ENCODE results near the gene MICU2.

DNA sequence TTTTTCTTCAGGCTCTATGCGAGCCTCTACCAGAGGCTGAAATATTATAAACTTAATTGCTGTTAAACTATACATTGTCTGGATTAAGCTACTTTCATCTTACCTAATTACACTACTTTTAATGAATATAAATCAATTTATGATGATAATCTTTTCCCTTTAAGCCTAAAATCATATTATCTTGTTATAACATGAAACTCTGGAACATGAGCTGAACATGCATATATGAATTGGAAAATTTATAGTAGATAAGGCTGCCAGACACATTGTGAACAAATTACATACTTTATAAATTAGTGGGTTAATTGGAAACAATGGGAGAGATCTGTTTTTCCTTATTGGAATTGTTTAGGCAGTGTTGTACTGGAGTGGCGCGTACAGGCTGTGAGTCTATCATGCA lies 99.6 kb downstream of the MICU2 start:
- TF ChIP-seq, protein P1, sequence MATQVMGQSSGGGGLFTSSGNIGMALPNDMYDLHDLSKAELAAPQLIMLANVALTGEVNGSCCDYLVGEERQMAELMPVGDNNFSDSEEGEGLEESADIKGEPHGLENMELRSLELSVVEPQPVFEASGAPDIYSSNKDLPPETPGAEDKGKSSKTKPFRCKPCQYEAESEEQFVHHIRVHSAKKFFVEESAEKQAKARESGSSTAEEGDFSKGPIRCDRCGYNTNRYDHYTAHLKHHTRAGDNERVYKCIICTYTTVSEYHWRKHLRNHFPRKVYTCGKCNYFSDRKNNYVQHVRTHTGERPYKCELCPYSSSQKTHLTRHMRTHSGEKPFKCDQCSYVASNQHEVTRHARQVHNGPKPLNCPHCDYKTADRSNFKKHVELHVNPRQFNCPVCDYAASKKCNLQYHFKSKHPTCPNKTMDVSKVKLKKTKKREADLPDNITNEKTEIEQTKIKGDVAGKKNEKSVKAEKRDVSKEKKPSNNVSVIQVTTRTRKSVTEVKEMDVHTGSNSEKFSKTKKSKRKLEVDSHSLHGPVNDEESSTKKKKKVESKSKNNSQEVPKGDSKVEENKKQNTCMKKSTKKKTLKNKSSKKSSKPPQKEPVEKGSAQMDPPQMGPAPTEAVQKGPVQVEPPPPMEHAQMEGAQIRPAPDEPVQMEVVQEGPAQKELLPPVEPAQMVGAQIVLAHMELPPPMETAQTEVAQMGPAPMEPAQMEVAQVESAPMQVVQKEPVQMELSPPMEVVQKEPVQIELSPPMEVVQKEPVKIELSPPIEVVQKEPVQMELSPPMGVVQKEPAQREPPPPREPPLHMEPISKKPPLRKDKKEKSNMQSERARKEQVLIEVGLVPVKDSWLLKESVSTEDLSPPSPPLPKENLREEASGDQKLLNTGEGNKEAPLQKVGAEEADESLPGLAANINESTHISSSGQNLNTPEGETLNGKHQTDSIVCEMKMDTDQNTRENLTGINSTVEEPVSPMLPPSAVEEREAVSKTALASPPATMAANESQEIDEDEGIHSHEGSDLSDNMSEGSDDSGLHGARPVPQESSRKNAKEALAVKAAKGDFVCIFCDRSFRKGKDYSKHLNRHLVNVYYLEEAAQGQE (IDR thresholded peaks at IDR 0.05; ENCODE audit: borderline replicate concordance): no peak
- TF ChIP-seq, protein P2, sequence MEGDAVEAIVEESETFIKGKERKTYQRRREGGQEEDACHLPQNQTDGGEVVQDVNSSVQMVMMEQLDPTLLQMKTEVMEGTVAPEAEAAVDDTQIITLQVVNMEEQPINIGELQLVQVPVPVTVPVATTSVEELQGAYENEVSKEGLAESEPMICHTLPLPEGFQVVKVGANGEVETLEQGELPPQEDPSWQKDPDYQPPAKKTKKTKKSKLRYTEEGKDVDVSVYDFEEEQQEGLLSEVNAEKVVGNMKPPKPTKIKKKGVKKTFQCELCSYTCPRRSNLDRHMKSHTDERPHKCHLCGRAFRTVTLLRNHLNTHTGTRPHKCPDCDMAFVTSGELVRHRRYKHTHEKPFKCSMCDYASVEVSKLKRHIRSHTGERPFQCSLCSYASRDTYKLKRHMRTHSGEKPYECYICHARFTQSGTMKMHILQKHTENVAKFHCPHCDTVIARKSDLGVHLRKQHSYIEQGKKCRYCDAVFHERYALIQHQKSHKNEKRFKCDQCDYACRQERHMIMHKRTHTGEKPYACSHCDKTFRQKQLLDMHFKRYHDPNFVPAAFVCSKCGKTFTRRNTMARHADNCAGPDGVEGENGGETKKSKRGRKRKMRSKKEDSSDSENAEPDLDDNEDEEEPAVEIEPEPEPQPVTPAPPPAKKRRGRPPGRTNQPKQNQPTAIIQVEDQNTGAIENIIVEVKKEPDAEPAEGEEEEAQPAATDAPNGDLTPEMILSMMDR (IDR thresholded peaks at IDR 0.05; ENCODE audit: poor library complexity, severe bottlenecking): no peak
- TF ChIP-seq POLR2AphosphoS5 (IDR thresholded peaks at IDR 0.05): no peak
- no peak for TF ChIP-seq EP300 (conservative IDR thresholded peaks at IDR 0.05; ENCODE audit: poor library complexity, severe bottlenecking)
- TF ChIP-seq EZH2 (IDR thresholded peaks at IDR 0.05; ENCODE audit: borderline replicate concordance, insufficient read depth, low read length, poor library complexity, severe bottlenecking): no peak
- no peak for TF ChIP-seq MXI1 (conservative IDR thresholded peaks at IDR 0.05; ENCODE audit: poor library complexity, severe bottlenecking)

All from neural cell (in vitro differentiated cells).